SIG-M5 (cell line): Measurements from ENCODE around the gene PALD1.

ENCODE experiments used
- DNase-seq: peaks from one replicate; lab custom pipeline; 2025; lab: John Stamatoyannopoulos, UW

PALD1 gene

GRCh38 chr10:70589762-70590654 is 111.4 kb downstream of the PALD1 start:
- DNase-seq, result no peak

GRCh38 chr10:70590655-70591416 is 112.3 kb downstream of the PALD1 start:
- DNase-seq, result no peak

GRCh38 chr10:70592186-70592735 is 113.7 kb downstream of the PALD1 start:
- DNase-seq, result no peak

GRCh38 chr10:70592746-70593512 is 114.4 kb downstream of the PALD1 start:
- DNase-seq, result no peak

- DNase-seq, result no peak
These were observed 114.9 kb downstream of the PALD1 start for GRCh38 chr10:70593513-70593890.

- no peak for DNase-seq
These were observed 115.6 kb downstream of the PALD1 start for GRCh38 chr10:70594161-70594560.

GRCh38 chr10:70595566-70596016 is 117.0 kb downstream of the PALD1 start:
- DNase-seq, result no peak

- DNase-seq, result no peak
These were observed 117.7 kb downstream of the PALD1 start for GRCh38 chr10:70596110-70596798.

- no peak for DNase-seq
These were observed 118.6 kb downstream of the PALD1 start for GRCh38 chr10:70596860-70597809.

GRCh38 chr10:70597856-70598815 is 119.6 kb downstream of the PALD1 start:
- no peak for DNase-seq

GRCh38 chr10:70598857-70599295 is 120.3 kb downstream of the PALD1 start:
- no peak for DNase-seq

- DNase-seq, result no peak
These were observed 120.8 kb downstream of the PALD1 start for GRCh38 chr10:70599319-70599718.

GRCh38 chr10:70599791-70600190 is 121.2 kb downstream of the PALD1 start:
- no peak for DNase-seq

- no peak for DNase-seq
These were observed 122.2 kb downstream of the PALD1 start for GRCh38 chr10:70600512-70601395.

GRCh38 chr10:70601746-70602145 is 123.2 kb downstream of the PALD1 start:
- no peak for DNase-seq

- no peak for DNase-seq
These were observed 124.3 kb downstream of the PALD1 start, which contains the start of gene PRF1 for GRCh38 chr10:70602665-70603448. Gene PRF1, minus strand, starts transcription at chr10:70602741. Its CDS starts 1,839 bp downstream, at chr10:70600902.

- DNase-seq, result no peak
These were observed 124.9 kb downstream of the PALD1 start for GRCh38 chr10:70603449-70603801.
